A673 (cell line): ENCODE results near the gene RBMX. TPM values are rescaled to one million over a fixed set of nuclear protein-coding genes. Genes with fewer than 3 reads are reported as not detected.

Experiments
- BruUV-seq: library from RNA; stranded (reverse); fragments of 400-500 nt; replicated peaks from 2 replicates; lab custom pipeline; 2021; lab: Mats Ljungman, UMichigan
- CTCF ChIA-PET: fragments of 300-600 bp; sonication (Branson Sonifier 250); formaldehyde crosslinking; loops from one replicate; lab custom pipeline; 2022; ENCODE audit warnings: antibody characterized with exemption; lab: Charles Lee
- POLR2A ChIA-PET: fragments of 300-600 bp; sonication (Branson Sonifier 250); formaldehyde crosslinking; loops from one replicate; lab custom pipeline; 2022; ENCODE audit warnings: antibody characterized with exemption; ENCODE audit not compliant: low non-redundant PET; lab: Charles Lee
- DNase-seq: peaks from one replicate; pipeline ENCODE4 v3.0.0-alpha.2; 2015; ENCODE audit warnings: low spot score
- H3K27ac ChIP-seq: fragments of 200-600 bp; sonication (generic); 2 replicates; pipeline ENCODE4 v1.5.1; 2016; ENCODE audit warnings: mixed run types, low read depth, mild to moderate bottlenecking, mixed read lengths, antibody characterized with exemption, low read length; ENCODE audit not compliant: poor library complexity, severe bottlenecking
- H3K27me3 ChIP-seq: fragments of 200-600 bp; sonication (generic); replicated peaks from 2 replicates; pipeline ENCODE4 v1.6.1; 2017; ENCODE audit warnings: mixed run types, low read depth, mild to moderate bottlenecking, mixed read lengths, antibody characterized with exemption, low read length; ENCODE audit not compliant: insufficient read depth, poor library complexity
- H3K36me3 ChIP-seq: fragments of 200-600 bp; sonication (generic); 2 replicates; pipeline ENCODE4 v1.6.1; 2016; ENCODE audit warnings: mixed run types, mild to moderate bottlenecking, mixed read lengths, antibody characterized with exemption, low read length; ENCODE audit not compliant: insufficient read depth, poor library complexity, severe bottlenecking
- H3K4me1 ChIP-seq: fragments of 200-600 bp; sonication (generic); 2 replicates; pipeline ENCODE4 v1.6.1; 2017; ENCODE audit warnings: mixed run types, mild to moderate bottlenecking, mixed read lengths, antibody characterized with exemption, low read length; ENCODE audit not compliant: insufficient read depth, poor library complexity, severe bottlenecking
- H3K4me3 ChIP-seq: fragments of 200-600 bp; sonication (generic); 2 replicates; pipeline ENCODE4 v1.5.1; 2016; ENCODE audit warnings: low read depth, mixed run types, mild to moderate bottlenecking, mixed read lengths, low read length; ENCODE audit not compliant: poor library complexity, severe bottlenecking
- H3K9me3 ChIP-seq: fragments of 200-600 bp; sonication (generic); 2 replicates; pipeline ENCODE4 v1.6.1; 2016; ENCODE audit warnings: mixed run types, low read depth, mild to moderate bottlenecking, mixed read lengths, antibody characterized with exemption, low read length; ENCODE audit not compliant: poor library complexity, severe bottlenecking
- CTCF ChIP-seq: fragments of 300-800, 200-600 bp; sonication (generic); conservative IDR thresholded peaks from 2 replicates; pipeline ENCODE4 v1.5.1; 2017; ENCODE audit warnings: low read depth, mild to moderate bottlenecking, antibody characterized with exemption, low read length, moderate library complexity, mixed read lengths
- EZH2 ChIP-seq: fragments of 200-600 bp; sonication (generic); IDR thresholded peaks from 2 replicates; pipeline ENCODE4 v1.6.1; 2017; ENCODE audit warnings: borderline replicate concordance, low read depth, mild to moderate bottlenecking, mixed read lengths, antibody characterized with exemption, low read length; ENCODE audit not compliant: poor library complexity, severe bottlenecking
- intact Hi-C: fragments of 100-400 bp; cut with micrococcal nuclease; formaldehyde crosslinking; loops from one replicate; pipeline ENCODE4 v1.10.0; 2022; ENCODE audit not compliant: unreplicated experiment
- total RNA-seq: library from RNA; stranded (reverse); gene quantifications from 2 replicates; pipeline ENCODE4 v1.2.3, GENCODE V29; 2021

RBMX gene
- total RNA-seq, 1 experiment from 2014 or later: 432 TPM

- Histone ChIP-seq H3K4me3 (no peak overlapping the region), H3K36me3 (peaks cover 50% of the 10 kb centered on the region), H3K9me3 (no peaks in the 10 kb centered on the region), H3K4me1 (no peaks in the 10 kb centered on the region), H3K27ac (peak overlapping the region; percentile 35), H3K27me3 (no peaks in the 10 kb centered on the region)
- BruUV-seq: no TSS peak
- CTCF ChIA-PET: no interaction called here
- intact Hi-C loops: no loop called here
- POLR2A ChIA-PET: interaction anchor here (0.6 kb wide), 1 partner anchor 9 kb away, joined by 3 read pairs; no protein-coding TSS in a partner anchor
- TF ChIP-seq EZH2 (no peak), CTCF (no peak)
- DNase-seq: no peak
Measured at GRCh38 chrX:136861877-136862276, 18.6 kb downstream of the RBMX start.

DNA sequence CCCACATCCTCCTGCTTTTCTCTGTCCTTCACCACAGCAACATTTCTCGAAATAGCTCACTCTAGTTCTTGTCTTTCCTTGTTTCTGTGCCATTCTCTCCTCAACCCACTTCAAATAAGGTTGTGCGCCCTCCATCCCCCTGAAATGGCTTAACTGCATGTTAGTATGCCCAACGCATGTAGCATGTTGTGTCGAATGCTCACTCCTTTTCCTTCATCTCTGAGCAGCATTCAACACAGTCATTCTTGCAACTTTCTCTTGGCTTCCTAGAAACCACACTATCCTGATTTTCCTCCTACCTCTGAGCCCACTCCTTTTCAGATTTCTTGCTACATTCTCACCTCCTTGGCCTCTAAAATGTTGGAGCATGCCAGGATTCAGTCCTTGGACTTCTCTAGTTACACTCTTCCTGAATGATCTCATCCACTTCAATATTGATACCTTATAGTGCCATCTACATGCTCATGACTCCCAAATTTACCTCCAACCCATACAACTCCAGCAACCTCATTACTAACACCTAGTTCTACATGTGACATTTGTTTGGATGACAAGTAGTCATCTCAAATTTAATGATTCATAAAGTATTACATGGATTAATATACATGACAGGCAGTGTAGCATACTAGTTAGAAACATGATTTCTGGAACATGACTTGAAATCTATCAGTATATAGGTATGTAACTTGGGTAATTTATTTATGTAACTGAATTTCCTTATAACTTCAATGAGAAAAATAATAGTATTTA, 22.3 kb downstream of the RBMX start:
- CTCF ChIA-PET: no interaction called here
- H3K36me3 ChIP-seq: peaks cover 38% of the 10 kb centered on the region
- no TSS peak for BruUV-seq
- no peak overlapping the region for H3K27ac ChIP-seq
- no peaks in the 10 kb centered on the region for H3K9me3 ChIP-seq
- no peak overlapping the region for H3K4me3 ChIP-seq
- TF ChIP-seq EZH2: no peak
- TF ChIP-seq CTCF: no peak
- POLR2A ChIA-PET: no interaction called here
- no peak for DNase-seq
- H3K4me1 ChIP-seq: no peaks in the 10 kb centered on the region
- intact Hi-C loops: loop anchor here (10.0 kb wide), 1 partner anchor 143 kb away; no protein-coding TSS in a partner anchor
- H3K27me3 ChIP-seq: no peaks in the 10 kb centered on the region

DNA sequence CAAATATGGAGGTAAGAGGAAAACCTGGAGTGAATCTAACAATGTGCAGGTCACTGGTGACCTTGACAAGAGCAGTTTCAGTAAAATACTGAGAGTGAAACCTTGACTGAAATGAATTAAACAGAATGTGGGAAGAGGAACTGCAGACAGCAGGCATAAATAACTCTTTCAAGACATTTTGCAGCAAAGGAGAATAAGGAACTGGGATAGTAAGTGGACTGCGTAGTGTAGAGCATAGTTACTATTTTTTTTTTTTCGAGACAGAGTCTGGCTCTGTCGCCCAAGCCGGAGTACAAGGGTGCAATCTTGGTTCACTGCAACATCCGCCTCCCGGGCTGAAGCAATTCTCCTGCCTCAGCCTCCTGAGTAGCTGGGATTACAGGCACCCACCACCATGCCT, 24.0 kb downstream of the RBMX start:
- POLR2A ChIA-PET: no interaction called here
- DNase-seq: no peak
- TF ChIP-seq EZH2: no peak
- no peak for TF ChIP-seq CTCF
- Histone ChIP-seq H3K27ac (no peak overlapping the region), H3K4me3 (no peak overlapping the region), H3K36me3 (peaks cover 22% of the 10 kb centered on the region), H3K4me1 (no peaks in the 10 kb centered on the region), H3K9me3 (no peaks in the 10 kb centered on the region), H3K27me3 (no peaks in the 10 kb centered on the region)
- no TSS peak for BruUV-seq
- intact Hi-C loops: loop anchor here (10.0 kb wide), 1 partner anchor 142 kb away; no protein-coding TSS in a partner anchor
- CTCF ChIA-PET: no interaction called here
